ENCODE data around the gene EFNB3. TPM values are rescaled to one million over a fixed set of nuclear protein-coding genes. Genes with fewer than 3 reads are reported as not detected.
A peak's percentile ranks its signal among the peaks of the same experiment; 100 is the strongest.

The EFNB3 gene
- total and polyA plus RNA-seq, 10 of the 15 experiments (the other 5 are each of a cell fraction or from before 2014, with no cell fraction given) = 0.01 to 0.13 (median 0.04) TPM; not detected in 5

GRCh38 chr17:7716901-7717755 lies 12.1 kb downstream of the EFNB3 start, which contains the start of gene DNAH2 (continued):
- TF ChIP-seq SRF (IDR thresholded peaks at IDR 0.05; ENCODE audit: low read depth in 2 of 2, low read length in 2 of 2) (no peak), POLR2A (IDR thresholded peaks at IDR 0.05; ENCODE audit: low read depth, low read length) (no peak), IKZF2 (IDR thresholded peaks at IDR 0.05) (0 out of 4 replicates have a peak, but pooled peaks of 1 of the 2 experiments have one; percentile 11), USF2 (IDR thresholded peaks at IDR 0.05; ENCODE audit: borderline replicate concordance, low read depth, low read length) (no peak), BCL3 (IDR thresholded peaks at IDR 0.05; ENCODE audit: borderline replicate concordance, insufficient read depth, low read depth, low read length, poor library complexity, severe bottlenecking) (no peak), IRF4 (IDR thresholded peaks at IDR 0.05; ENCODE audit: low read depth, low read length) (no peak), PBX3 (IDR thresholded peaks at IDR 0.05; ENCODE audit: insufficient replicate concordance, low read depth, low read length) (no peak), RBBP5 (conservative IDR thresholded peaks at IDR 0.05) (no peak), ZBTB40 (IDR thresholded peaks at IDR 0.05; ENCODE audit: borderline replicate concordance) (no peak), JUND (IDR thresholded peaks at IDR 0.05; ENCODE audit: low read depth, low read length) (no peak), ESRRA (IDR thresholded peaks at IDR 0.05; ENCODE audit: low read length) (no peak)
